GM12874 (cell line): ENCODE data around the gene LDB2.

Experiments used
- TF ChIP-seq, protein P1 (sequence below): IDR thresholded peaks from 2 replicates; pipeline ENCODE4 v1.5.1; 2011; ENCODE audit warnings: low read depth, mild to moderate bottlenecking, control low read depth, low read length, moderate library complexity; ENCODE audit not compliant: insufficient read depth

The LDB2 gene

DNA sequence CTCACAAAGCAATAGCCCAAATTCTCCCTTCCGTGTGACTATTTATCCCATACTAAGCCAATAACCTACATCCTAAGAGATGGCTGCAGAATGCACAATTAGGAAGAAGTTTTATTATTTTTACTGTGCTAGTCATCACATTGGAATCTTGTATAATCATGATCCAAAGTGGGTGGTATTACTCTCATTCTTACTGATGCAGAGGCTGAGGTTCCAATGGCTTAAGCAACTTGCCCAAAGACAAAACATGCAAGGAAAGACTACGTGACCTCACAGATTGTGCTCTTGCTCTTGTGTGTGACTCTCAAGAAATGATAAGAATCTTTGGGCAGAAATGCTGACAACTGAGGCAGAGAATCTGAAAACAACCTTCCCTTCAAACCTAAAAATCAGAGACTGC, 212.2 kb downstream of the LDB2 start:
- TF ChIP-seq, protein P1, sequence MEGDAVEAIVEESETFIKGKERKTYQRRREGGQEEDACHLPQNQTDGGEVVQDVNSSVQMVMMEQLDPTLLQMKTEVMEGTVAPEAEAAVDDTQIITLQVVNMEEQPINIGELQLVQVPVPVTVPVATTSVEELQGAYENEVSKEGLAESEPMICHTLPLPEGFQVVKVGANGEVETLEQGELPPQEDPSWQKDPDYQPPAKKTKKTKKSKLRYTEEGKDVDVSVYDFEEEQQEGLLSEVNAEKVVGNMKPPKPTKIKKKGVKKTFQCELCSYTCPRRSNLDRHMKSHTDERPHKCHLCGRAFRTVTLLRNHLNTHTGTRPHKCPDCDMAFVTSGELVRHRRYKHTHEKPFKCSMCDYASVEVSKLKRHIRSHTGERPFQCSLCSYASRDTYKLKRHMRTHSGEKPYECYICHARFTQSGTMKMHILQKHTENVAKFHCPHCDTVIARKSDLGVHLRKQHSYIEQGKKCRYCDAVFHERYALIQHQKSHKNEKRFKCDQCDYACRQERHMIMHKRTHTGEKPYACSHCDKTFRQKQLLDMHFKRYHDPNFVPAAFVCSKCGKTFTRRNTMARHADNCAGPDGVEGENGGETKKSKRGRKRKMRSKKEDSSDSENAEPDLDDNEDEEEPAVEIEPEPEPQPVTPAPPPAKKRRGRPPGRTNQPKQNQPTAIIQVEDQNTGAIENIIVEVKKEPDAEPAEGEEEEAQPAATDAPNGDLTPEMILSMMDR, result no peak

DNA sequence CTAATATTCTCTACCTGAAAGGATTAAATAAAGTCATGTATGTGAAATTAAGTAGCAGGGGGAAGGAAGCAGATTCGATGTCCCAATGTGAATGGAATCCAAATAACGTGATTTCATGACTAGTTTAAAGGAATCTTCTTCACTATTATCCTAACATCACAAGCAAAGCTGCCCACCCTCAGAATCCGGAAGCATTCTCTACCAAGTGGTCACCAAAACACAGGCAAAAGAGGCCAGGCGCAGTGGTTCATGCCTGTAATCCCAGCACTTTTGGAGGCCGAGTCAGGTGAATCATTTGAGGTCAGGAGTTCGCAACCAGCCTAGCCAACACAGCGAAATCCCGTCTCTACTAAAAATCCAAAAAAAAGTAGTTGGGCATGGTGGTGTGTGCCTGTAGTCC, 212.9 kb downstream of the LDB2 start:
- TF ChIP-seq, protein P1, result no peak

DNA sequence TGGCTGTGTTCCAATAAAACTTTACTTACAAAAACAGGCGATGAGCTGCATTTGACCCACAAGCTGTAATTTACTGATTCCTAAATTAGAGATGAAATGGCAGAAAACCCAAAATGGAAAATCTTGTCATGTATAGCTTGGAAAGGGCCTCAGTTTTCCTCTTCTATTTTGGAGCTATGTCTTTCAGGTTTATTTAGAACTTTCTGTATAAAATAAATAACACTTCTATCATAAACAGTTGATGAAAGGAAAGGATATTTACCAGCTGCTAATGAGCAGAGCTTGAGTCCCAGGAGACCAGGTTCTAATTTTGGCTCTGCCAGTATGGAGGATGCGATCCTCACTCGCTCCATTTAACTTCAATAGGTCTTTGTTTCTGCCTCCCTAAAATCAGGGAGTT, 213.5 kb downstream of the LDB2 start:
- TF ChIP-seq, protein P1, result no peak

DNA sequence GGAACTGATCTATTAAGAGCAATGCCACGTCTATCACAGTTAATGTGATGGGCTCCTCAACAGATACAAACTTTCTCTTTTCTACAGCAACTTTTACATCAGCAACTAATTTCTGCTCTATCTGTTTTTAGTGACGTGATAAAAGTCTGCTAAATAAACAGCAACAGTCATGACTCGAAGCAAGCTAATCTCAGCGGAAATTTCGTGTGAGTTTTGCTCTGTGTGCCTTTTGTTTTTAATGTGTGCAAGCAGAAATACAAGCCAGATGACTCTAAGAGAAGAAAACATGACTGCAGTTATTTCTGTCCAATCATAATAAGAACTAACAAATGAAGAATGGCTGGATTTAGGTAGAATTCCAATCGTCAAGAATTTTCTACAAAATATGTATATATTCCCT, 214.3 kb downstream of the LDB2 start:
- TF ChIP-seq, protein P1, result no peak

DNA sequence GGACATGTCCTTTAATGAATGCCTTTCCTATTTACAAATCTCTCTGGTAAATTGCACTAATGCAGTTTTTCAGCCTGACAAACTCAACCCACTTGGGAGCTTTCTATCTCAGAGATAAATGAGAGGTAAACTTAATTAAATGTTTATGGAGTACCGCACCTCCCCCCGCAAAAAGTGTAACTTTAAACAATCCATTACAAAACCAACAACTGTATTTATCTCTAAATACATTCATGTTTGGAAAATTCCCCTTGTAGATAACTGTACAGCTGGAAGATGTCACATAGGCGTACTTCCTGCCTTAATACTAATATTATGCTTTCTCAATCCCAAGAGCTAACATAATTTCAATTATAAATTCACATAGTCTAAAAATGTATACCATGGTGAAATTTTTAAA, 215.5 kb downstream of the LDB2 start:
- TF ChIP-seq, protein P1, result no peak

DNA sequence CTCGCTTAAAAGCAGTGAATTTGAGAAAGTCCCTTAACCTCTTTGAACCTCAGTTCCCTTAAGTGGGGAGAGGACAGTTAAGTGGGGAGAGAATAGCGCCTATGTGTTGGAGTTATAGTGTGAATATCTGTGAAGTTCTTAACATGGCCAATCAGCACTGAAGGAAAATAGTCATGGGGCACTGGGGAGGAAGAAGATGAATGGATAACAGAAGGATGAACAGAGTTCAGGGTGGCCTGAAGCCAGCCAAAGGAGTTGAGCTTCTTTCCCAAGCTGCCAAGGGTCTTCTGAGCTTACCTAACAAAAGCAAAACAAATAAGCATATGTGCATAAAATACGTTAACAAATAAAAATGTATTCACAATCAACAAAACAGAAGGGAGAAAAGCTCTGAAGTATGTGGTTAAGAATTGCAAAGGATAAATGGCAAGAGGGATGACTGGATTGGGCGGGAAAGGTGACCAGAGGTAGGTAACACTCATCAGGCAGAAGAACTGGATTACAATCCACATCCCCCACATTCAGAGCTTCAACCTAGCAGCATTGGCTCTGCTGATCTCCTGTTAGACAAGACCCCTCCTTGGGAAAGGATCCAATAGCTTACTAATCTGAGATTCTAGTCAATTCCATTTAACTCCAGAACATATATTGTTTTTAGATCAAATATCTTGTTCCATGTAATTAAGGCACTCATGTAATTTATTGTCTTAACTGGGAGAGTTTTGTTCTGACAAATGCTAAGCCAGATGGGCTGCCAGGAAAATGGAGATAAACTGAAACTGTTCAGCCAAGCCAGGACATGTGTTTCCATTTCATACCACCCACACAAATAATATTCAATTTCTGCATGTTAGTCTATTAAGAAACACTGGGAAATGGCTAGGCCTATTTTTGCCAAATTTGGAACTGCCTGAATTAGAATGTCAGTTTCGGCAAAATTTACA, 221.2 kb downstream of the LDB2 start:
- TF ChIP-seq, protein P1, result no peak

DNA sequence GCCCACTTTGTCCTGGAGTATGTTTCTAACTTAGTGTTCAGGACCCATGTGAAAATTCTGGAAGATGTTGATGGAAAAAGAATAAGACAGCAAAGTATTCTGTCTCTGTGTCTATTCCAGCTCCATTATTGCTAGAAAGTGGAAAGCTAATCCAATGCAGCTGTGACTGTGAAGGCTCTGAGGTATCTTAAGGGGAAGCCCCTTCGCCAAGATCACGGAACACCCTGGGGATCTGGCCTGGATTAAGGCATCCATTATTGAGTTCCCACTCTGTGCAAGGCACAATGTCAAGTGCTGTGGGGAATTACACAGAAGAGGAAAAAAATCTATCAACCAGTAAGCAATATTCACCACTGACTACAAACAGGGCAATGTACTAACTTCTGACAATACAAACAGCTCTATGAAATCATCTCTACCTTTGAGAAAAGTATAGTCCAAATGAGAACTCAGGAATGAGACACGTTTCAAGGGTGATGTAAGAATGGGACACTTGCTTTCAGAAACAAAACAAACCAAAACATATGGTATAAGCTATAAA, 222.1 kb downstream of the LDB2 start:
- TF ChIP-seq, protein P1, result no peak
